Chondrocyte (in vitro differentiated cells): ENCODE results near the gene SLC9A9. TPM values are rescaled to one million over a fixed set of nuclear protein-coding genes. Genes with fewer than 3 reads are reported as not detected.

Source experiments
- DNase-seq: peaks from one replicate; pipeline ENCODE4 v3.0.0; 2021; ENCODE audit warnings: mixed read lengths, low spot score
- H3K27ac Mint-ChIP-seq: one replicate; pipeline ENCODE4 v1.8.0; 2021; ENCODE audit warnings: mild to moderate bottlenecking, moderate library complexity, mixed read lengths; ENCODE audit not compliant: unreplicated experiment
- H3K27me3 Mint-ChIP-seq: 2 replicates; pipeline ENCODE4 v1.8.0; 2021; ENCODE audit warnings: low read depth, mixed read lengths
- H3K36me3 Mint-ChIP-seq: 2 replicates; pipeline ENCODE4 v1.8.0; 2021; ENCODE audit warnings: low read depth, mixed read lengths
- H3K4me1 Mint-ChIP-seq: 2 replicates; pipeline ENCODE4 v1.8.0; 2021; ENCODE audit warnings: low read depth, mild to moderate bottlenecking, mixed read lengths
- H3K4me3 Mint-ChIP-seq: one replicate; pipeline ENCODE4 v1.8.0; 2021; ENCODE audit warnings: mild to moderate bottlenecking, moderate library complexity, mixed read lengths; ENCODE audit not compliant: unreplicated experiment
- H3K9me3 Mint-ChIP-seq: 2 replicates; pipeline ENCODE4 v1.8.0; 2021; ENCODE audit warnings: low read depth, mixed read lengths
- CTCF ChIP-seq: fragments of 200-600 bp; sonication (generic); IDR thresholded peaks from 2 replicates; pipeline ENCODE4 v1.5.0; 2021; ENCODE audit warnings: antibody characterized with exemption, mild to moderate bottlenecking, moderate library complexity
- total RNA-seq: library from RNA; stranded (reverse); gene quantifications from 3 replicates; pipeline ENCODE4 v1.2.1, GENCODE V29; 2021

Gene SLC9A9
- total RNA-seq, 1 donor from 2014 or later, result 2.6 TPM

GRCh38 chr3:143331350-143331749 is 516.9 kb downstream of the SLC9A9 start:
- TF ChIP-seq CTCF, result no peak
- DNase-seq, result no peak
- Mint-ChIP-seq H3K4me3 (no peak overlapping the region), H3K4me1 (peaks cover 48% of the 10 kb centered on the region), H3K27me3 (no peaks in the 10 kb centered on the region), H3K27ac (peak overlapping the region; percentile 7), H3K36me3 (peaks cover 2% of the 10 kb centered on the region), H3K9me3 (peaks cover 11% of the 10 kb centered on the region)

DNA sequence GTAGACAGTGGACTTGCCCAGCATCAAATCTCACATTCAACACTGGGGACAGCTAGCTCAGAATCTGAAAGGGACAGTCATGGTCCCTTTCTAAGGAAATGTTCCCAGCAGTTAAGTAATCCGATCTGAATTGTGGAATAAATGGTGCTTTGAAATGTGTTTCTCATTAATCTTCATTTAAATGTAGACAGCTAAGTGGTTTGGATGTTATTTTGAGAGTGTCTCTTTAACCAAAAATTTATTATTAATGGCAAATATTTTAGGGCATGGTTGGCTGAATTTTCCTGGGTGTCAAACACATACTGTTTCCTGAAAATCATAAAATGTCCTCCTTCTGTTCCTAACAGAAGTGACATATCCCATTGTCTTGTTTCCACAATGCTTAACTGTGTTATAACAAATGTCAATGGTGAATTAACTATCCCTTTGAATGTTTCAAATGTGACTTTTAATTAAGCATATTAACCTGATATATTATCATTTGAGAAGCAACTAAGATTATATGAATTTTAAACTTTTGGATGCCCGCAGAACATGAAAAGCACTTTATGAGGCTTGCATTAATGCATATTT is 517.9 kb downstream of the SLC9A9 start:
- peak overlapping the region; percentile 40 for H3K4me3 Mint-ChIP-seq
- H3K27ac Mint-ChIP-seq, result peak overlapping the region; percentile 78
- TF ChIP-seq CTCF, result no peak
- no peaks in the 10 kb centered on the region for H3K27me3 Mint-ChIP-seq
- H3K9me3 Mint-ChIP-seq, result peaks cover 5% of the 10 kb centered on the region
- H3K4me1 Mint-ChIP-seq, result peaks cover 45% of the 10 kb centered on the region
- peaks cover 2% of the 10 kb centered on the region for H3K36me3 Mint-ChIP-seq
- DNase-seq, result no peak

- H3K27me3 Mint-ChIP-seq, result no peaks in the 10 kb centered on the region
- H3K9me3 Mint-ChIP-seq, result no peaks in the 10 kb centered on the region
- no peaks in the 10 kb centered on the region for H3K36me3 Mint-ChIP-seq
- H3K27ac Mint-ChIP-seq, result peak overlapping the region; percentile 78
- H3K4me1 Mint-ChIP-seq, result peaks cover 45% of the 10 kb centered on the region
- DNase-seq, result no peak
- peak overlapping the region; percentile 40 for H3K4me3 Mint-ChIP-seq
- TF ChIP-seq CTCF, result peak; percentile 25
Observed at GRCh38 chr3:143329567-143330211, 518.6 kb downstream of the SLC9A9 start.

DNA sequence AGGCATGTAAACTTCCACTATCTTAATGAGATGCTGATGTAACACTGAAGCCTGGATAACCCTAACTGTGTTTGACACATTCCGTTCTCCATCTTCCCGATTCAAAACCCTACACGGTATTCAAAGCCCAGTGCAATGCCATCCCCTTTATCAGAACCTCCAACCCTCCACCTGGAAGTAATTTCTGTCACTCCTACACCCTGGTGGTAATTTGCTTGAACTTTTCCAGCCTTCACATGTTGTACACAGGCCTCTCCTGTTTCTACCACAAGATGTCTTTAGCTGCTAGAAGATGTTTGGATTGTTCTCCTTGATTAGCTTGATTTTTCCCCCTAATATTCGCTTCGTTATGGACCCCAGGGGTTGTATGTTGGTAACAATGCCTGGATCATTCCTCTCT is 519.8 kb downstream of the SLC9A9 start:
- Mint-ChIP-seq H3K27ac (no peak overlapping the region), H3K4me3 (no peak overlapping the region), H3K4me1 (peaks cover 45% of the 10 kb centered on the region), H3K36me3 (no peaks in the 10 kb centered on the region), H3K27me3 (no peaks in the 10 kb centered on the region), H3K9me3 (no peaks in the 10 kb centered on the region)
- TF ChIP-seq CTCF, result peak; percentile 37
- no peak for DNase-seq

DNA sequence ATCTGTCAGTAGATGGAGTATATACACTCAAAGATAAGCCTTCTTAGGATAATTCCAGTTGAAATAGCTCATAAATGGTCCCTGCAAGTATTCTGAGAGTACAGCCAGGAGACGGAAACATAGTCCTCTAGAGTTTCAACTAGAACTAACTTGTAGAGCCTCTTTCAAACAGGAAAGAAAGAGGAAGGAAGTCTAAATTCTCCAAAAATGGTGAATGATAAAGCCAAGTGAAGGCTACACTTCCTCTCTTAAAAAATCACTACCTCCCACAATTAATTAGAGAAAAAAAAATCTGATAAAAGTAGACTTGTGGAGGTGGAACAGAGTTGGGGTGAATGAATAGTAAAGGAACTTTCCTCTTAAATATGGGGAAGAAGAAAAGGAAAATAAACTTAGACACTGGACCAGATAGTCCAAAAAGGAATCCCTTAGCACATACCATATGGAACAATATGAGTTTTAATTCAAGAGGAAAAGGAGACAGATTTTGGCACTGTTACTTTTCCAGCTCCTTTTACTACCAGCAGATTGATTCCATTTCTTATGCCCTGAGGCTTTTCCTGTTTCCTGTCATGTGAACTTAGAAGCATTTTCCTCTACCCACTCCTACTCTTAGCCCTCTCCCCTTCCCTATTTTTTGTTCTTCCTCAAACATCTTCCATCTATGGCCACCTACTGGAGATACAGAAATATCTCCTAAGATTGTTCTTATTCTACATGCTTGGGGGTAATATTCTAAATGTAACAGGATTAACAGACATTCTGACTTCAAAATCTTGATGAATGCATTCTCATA is 521.1 kb downstream of the SLC9A9 start:
- H3K4me1 Mint-ChIP-seq, result peaks cover 40% of the 10 kb centered on the region
- H3K27me3 Mint-ChIP-seq, result no peaks in the 10 kb centered on the region
- H3K9me3 Mint-ChIP-seq, result no peaks in the 10 kb centered on the region
- no peak overlapping the region for H3K4me3 Mint-ChIP-seq
- no peak for DNase-seq
- H3K36me3 Mint-ChIP-seq, result no peaks in the 10 kb centered on the region
- H3K27ac Mint-ChIP-seq, result peak overlapping the region; percentile 6
- peak; percentile 71 for TF ChIP-seq CTCF
